H1 (cell line): ENCODE data around the gene FBXO17. TPM values are rescaled to one million over a fixed set of nuclear protein-coding genes. Genes with fewer than 3 reads are reported as not detected.

Source experiments
- CEBPB ChIP-seq: IDR thresholded peaks from 2 replicates; pipeline ENCODE4 v1.6.1; 2012; ENCODE audit warnings: low read depth, low read length
- CHD1 ChIP-seq: IDR thresholded peaks from 2 replicates; pipeline ENCODE4 v1.6.1; 2012; ENCODE audit warnings: low read depth, low read length, improper control_type of control experiment
- CHD7 ChIP-seq: fragments of 300-600 bp; sonication (generic); IDR thresholded peaks from 2 replicates; pipeline ENCODE4 v1.7.1; 2012; ENCODE audit warnings: low read length, moderate library complexity, mild to moderate bottlenecking, inconsistent platforms; ENCODE audit not compliant: insufficient replicate concordance
- EP300 ChIP-seq, 2 experiments: IDR thresholded peaks; 1 replicate in 1 of 2; 2 replicates in 1 of 2; pipeline ENCODE4 v1.6.1; 2011 to 2012; ENCODE audit warnings: low read depth in 2 of 2, low read length in 2 of 2, mild to moderate bottlenecking in 2 of 2, borderline replicate concordance in 1 of 2, inconsistent platforms in 1 of 2, moderate library complexity in 1 of 2
- GABPA ChIP-seq: IDR thresholded peaks from 2 replicates; pipeline ENCODE4 v1.6.1; 2011; ENCODE audit warnings: mild to moderate bottlenecking, low read length, moderate library complexity, borderline replicate concordance; ENCODE audit not compliant: insufficient read depth
- PHF8 ChIP-seq: fragments of 200-600 bp; sonication (generic); conservative IDR thresholded peaks from 2 replicates; pipeline ENCODE4 v1.7.1; 2012; ENCODE audit warnings: low read depth, mild to moderate bottlenecking, inconsistent platforms, low read length, moderate library complexity
- POU5F1 ChIP-seq: IDR thresholded peaks from 2 replicates; pipeline ENCODE4 v1.6.1; 2011; ENCODE audit warnings: low read depth, mild to moderate bottlenecking, low read length, moderate library complexity
- RAD21 ChIP-seq, 2 experiments: IDR thresholded peaks in 1 of 2; conservative IDR thresholded peaks in 1 of 2; 2 replicates each; pipeline ENCODE4 v1.6.1; 2011; ENCODE audit warnings: low read depth in 2 of 2, low read length in 2 of 2, improper control_type of control experiment in 1 of 2, inconsistent platforms in 1 of 2, mild to moderate bottlenecking in 1 of 2, moderate library complexity in 1 of 2
- RFX5 ChIP-seq: IDR thresholded peaks from 2 replicates; pipeline ENCODE4 v1.6.1; 2011; ENCODE audit warnings: low read depth, low read length, improper control_type of control experiment, borderline replicate concordance
- SIX5 ChIP-seq: IDR thresholded peaks from 2 replicates; pipeline ENCODE4 v1.6.1; 2011; ENCODE audit warnings: mild to moderate bottlenecking, low read depth, low read length
- SP4 ChIP-seq: IDR thresholded peaks from 2 replicates; pipeline ENCODE4 v1.6.1; 2012; ENCODE audit warnings: low read length, inconsistent platforms
- TCF12 ChIP-seq: IDR thresholded peaks from 2 replicates; pipeline ENCODE4 v1.6.1; 2011; ENCODE audit warnings: low read depth, mild to moderate bottlenecking, low read length
- polyA plus RNA-seq, 7 experiments: library from polyadenylated mRNA; depleted of rRNA in 3 of 7; stranded (reverse) in 5 of 7; unstranded in 2 of 7; fragments of >200 nt in 5 of 7; fragments of 200-250 nt in 2 of 7; gene quantifications; 1 replicate in 5 of 7; 2 replicates in 1 of 7; 4 replicates in 1 of 7; pipeline versions ENCODE4 v1.2.1 to v1.2.3, GENCODE V29; 2011 to 2013; ENCODE audit warnings: missing spikeins in 2 of 7, mixed read lengths in 2 of 7
- total RNA-seq: library from RNA; stranded (reverse); fragmentation: NEBNext Ultra II Directional; extraction: Animal tissue kit (Norgen Biotek cat#: 25700); gene quantifications from 2 replicates; pipeline ENCODE4 v1.2.1, GENCODE V29; 2021

The FBXO17 gene
- total and polyA plus RNA-seq, 2 of the 8 experiments (the other 6 are each of a cell fraction or from before 2014, with no cell fraction given): 11.7 to 15.3 TPM

DNA sequence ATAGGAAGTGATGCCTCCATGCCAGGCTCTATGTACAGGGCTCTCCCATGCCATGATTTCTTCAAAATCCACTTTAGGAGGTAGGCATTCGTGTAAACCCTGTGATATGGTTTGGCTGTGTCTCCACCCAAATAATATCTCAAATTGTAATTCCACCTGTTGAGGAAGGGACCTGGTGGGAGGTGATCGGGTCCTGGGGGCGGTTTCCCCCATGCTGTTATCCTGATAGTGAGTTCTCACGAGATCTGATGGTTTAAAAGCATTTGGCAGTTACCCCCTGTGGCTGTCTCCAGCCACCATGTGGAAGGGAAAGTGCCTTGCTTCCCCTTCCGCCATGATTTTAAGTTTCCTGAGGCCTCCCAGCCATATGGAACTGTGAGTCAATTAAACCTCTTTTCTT, 53.1 kb downstream of the FBXO17 start (continued):
- TF ChIP-seq CHD7 (no peak), POU5F1 (no peak), SP4 (no peak), RFX5 (no peak), RAD21 (IDR thresholded peaks at IDR 0.05 in 1 of 2, conservative IDR thresholded peaks at IDR 0.05 in 1 of 2; ENCODE audit: low read depth in 2 of 2, low read length in 2 of 2) (no peak), CHD1 (no peak), EP300 (IDR thresholded peaks at IDR 0.05; ENCODE audit: borderline replicate concordance in 1 of 2, low read depth in 2 of 2, low read length in 2 of 2) (no peak), CEBPB (no peak), GABPA (no peak), TCF12 (no peak), SIX5 (no peak), PHF8 (no peak)
